ENCODE measurements around the gene ARID1A. TPM values are rescaled to one million over a fixed set of nuclear protein-coding genes. Genes with fewer than 3 reads are reported as not detected.

Gene ARID1A
- polyA plus RNA-seq, 2 of the 4 experiments (the other 2 are of a cell fraction): 17.4 to 21.4 TPM

GRCh38 chr1:26811057-26811456 is 115.2 kb downstream of the ARID1A start:
- FAIRE-seq: no peak
- Histone ChIP-seq H3K27ac (no peak overlapping the region; a peak in 1 of 6 replicates), H3K9me3 (no peaks in the 10 kb centered on the region), H3K4me1 (no peaks in the 10 kb centered on the region; the same call in 2 of the 3 replicates), H3K4me2 (no peak overlapping the region), H3K4me3 (no peak overlapping the region)
- WGBS (ENCODE audit: missing lambda C conversion rate): 68% methylated on average over 4 of the region's 4 CpGs
- TF ChIP-seq MAX (IDR thresholded peaks at IDR 0.05) (no peak), HDAC2 (IDR thresholded peaks at IDR 0.05) (no peak), HMGXB4 (CRISPR knock-in tag; IDR thresholded peaks at IDR 0.05; ENCODE audit: borderline replicate concordance) (no peak), HOXB5 (CRISPR knock-in tag; IDR thresholded peaks at IDR 0.05) (no peak), E2F6 (IDR thresholded peaks at IDR 0.05; ENCODE audit: borderline replicate concordance, low read depth) (no peak), NPAS2 (CRISPR knock-in tag; IDR thresholded peaks at IDR 0.05; ENCODE audit: borderline replicate concordance) (no peak), ZSCAN20 (CRISPR knock-in tag; IDR thresholded peaks at IDR 0.05) (no peak), EHF (CRISPR knock-in tag; IDR thresholded peaks at IDR 0.05) (no peak), SREBF2 (IDR thresholded peaks at IDR 0.05) (no peak), ATOH8 (CRISPR knock-in tag; IDR thresholded peaks at IDR 0.05; ENCODE audit: low read depth) (no peak), ZFP36 (IDR thresholded peaks at IDR 0.05; ENCODE audit: borderline replicate concordance, partially characterized antibody) (no peak), HES2 (IDR thresholded peaks at IDR 0.05) (no peak), RNF2 (IDR thresholded peaks at IDR 0.05; ENCODE audit: borderline replicate concordance, low read depth) (no peak), REST (IDR thresholded peaks at IDR 0.05) (no peak), CBX2 (IDR thresholded peaks at IDR 0.05; ENCODE audit: borderline replicate concordance, low read depth) (no peak), FOSB (CRISPR knock-in tag; IDR thresholded peaks at IDR 0.05) (no peak)
- ChIA-PET POLR2A (interaction anchor here (0.6 kb wide), 1 partner anchor 14 kb away, joined by 3 read pairs; no protein-coding TSS in a partner anchor), CTCF (interaction anchor here (0.6 to 4.2 kb wide), 18 partner anchors 10 to 280 kb away, joined by 3 to 69 read pairs (median 6); partner anchors contain the start of genes GPN2 and ZDHHC18)
- DNase-seq (ENCODE audit: low read depth in 1 of 2, low spot score in 1 of 2): no peak
- ATAC-seq: no peak

- ChIA-PET CTCF (interaction anchor here (0.6 to 4.2 kb wide), 11 partner anchors 15 to 279 kb away, joined by 3 to 69 read pairs (median 6); partner anchors contain the start of genes GPN2 and ZDHHC18), POLR2A (interaction anchor here (0.6 kb wide), 1 partner anchor 14 kb away, joined by 3 read pairs; no protein-coding TSS in a partner anchor)
- Histone ChIP-seq H3K4me1 (no peaks in the 10 kb centered on the region; the same call in 2 of the 3 replicates), H3K4me3 (no peak overlapping the region), H3K4me2 (no peak overlapping the region), H3K9me3 (no peaks in the 10 kb centered on the region), H3K27ac (no peak overlapping the region; a peak in 1 of 6 replicates)
- no peak for DNase-seq (ENCODE audit: low read depth in 1 of 2, low spot score in 1 of 2)
- no peak for FAIRE-seq
- no peak for ATAC-seq
- TF ChIP-seq MAZ (IDR thresholded peaks at IDR 0.05; ENCODE audit: borderline replicate concordance, low read depth, low read length) (no peak), HES2 (IDR thresholded peaks at IDR 0.05) (no peak), EHF (CRISPR knock-in tag; IDR thresholded peaks at IDR 0.05) (no peak), ELK1 (IDR thresholded peaks at IDR 0.05; ENCODE audit: low read depth, low read length) (no peak), CBX8 (IDR thresholded peaks at IDR 0.05) (no peak), CHD2 (IDR thresholded peaks at IDR 0.05; ENCODE audit: low read length, partially characterized antibody) (no peak), BHLHE40 (IDR thresholded peaks at IDR 0.05; ENCODE audit: low read depth, low read length) (no peak), REST (IDR thresholded peaks at IDR 0.05) (no peak), ZFP36 (IDR thresholded peaks at IDR 0.05; ENCODE audit: borderline replicate concordance, partially characterized antibody) (no peak), CEBPB (IDR thresholded peaks at IDR 0.05) (no peak), GATA3 (IDR thresholded peaks at IDR 0.05; ENCODE audit: borderline replicate concordance) (no peak)
These were observed 115.9 kb downstream of the ARID1A start for GRCh38 chr1:26811708-26812107.
